Trophoblast cell (in vitro differentiated cells and primary cell): Measurements from ENCODE around the gene KRT9.

Experiments used
- DNase-seq, 2 donors: peaks; one replicate each; pipeline ENCODE4 v3.0.0-alpha.2; 2016
- H2AFZ ChIP-seq: 2 replicates; pipeline ENCODE4 v1.6.1; 2013; ENCODE audit warnings: low read length, moderate library complexity, mild to moderate bottlenecking; ENCODE audit not compliant: insufficient read depth, poor library complexity
- H2AK5ac ChIP-seq: 2 replicates; pipeline ENCODE4 v1.6.1; 2013; ENCODE audit warnings: mild to moderate bottlenecking, low read length
- H2BK120ac ChIP-seq: 2 replicates; pipeline ENCODE4 v1.6.1; 2013; ENCODE audit warnings: low read length, mild to moderate bottlenecking, moderate library complexity; ENCODE audit not compliant: insufficient read depth, poor library complexity
- H2BK12ac ChIP-seq: 2 replicates; pipeline ENCODE4 v1.6.1; 2013; ENCODE audit warnings: mild to moderate bottlenecking, low read length, moderate library complexity
- H2BK5ac ChIP-seq: 2 replicates; pipeline ENCODE4 v1.6.1; 2013; ENCODE audit warnings: low read length, low read depth, moderate library complexity, mild to moderate bottlenecking; ENCODE audit not compliant: poor library complexity
- H3K14ac ChIP-seq: 2 replicates; pipeline ENCODE4 v1.6.1; 2013; ENCODE audit warnings: mild to moderate bottlenecking, low read length
- H3K18ac ChIP-seq: 2 replicates; pipeline ENCODE4 v1.6.1; 2013; ENCODE audit warnings: mild to moderate bottlenecking, low read length
- H3K23ac ChIP-seq: 2 replicates; pipeline ENCODE4 v1.6.1; 2013; ENCODE audit warnings: low read length
- H3K27ac ChIP-seq: 2 replicates; pipeline ENCODE4 v1.5.1; 2013; ENCODE audit warnings: low read depth, mild to moderate bottlenecking, inconsistent platforms, low read length, moderate library complexity
- H3K27me3 ChIP-seq: 2 replicates; pipeline ENCODE4 v1.6.1; 2013; ENCODE audit warnings: inconsistent platforms, mild to moderate bottlenecking, low read length, moderate library complexity; ENCODE audit not compliant: insufficient read depth
- H3K36me3 ChIP-seq, 2 experiments: 1 replicate in 1 of 2; 2 replicates in 1 of 2; pipeline ENCODE4 v1.6.1; 2013; ENCODE audit warnings: low read length in 2 of 2, mild to moderate bottlenecking in 2 of 2, moderate library complexity in 1 of 2; ENCODE audit not compliant: insufficient read depth in 2 of 2, control insufficient read depth in 1 of 2
- H3K4ac ChIP-seq: 2 replicates; pipeline ENCODE4 v1.6.1; 2013; ENCODE audit warnings: low read depth, mild to moderate bottlenecking, low read length, moderate library complexity
- H3K4me1 ChIP-seq, 2 experiments: 1 replicate in 1 of 2; 2 replicates in 1 of 2; pipeline ENCODE4 v1.6.1; 2013; ENCODE audit warnings: low read length in 2 of 2, mild to moderate bottlenecking in 2 of 2, moderate library complexity in 1 of 2; ENCODE audit not compliant: insufficient read depth in 2 of 2, control insufficient read depth in 1 of 2
- H3K4me2 ChIP-seq: 2 replicates; pipeline ENCODE4 v1.6.1; 2013; ENCODE audit warnings: inconsistent platforms, mild to moderate bottlenecking, low read length, moderate library complexity
- H3K4me3 ChIP-seq: 2 replicates; pipeline ENCODE4 v1.5.1; 2013; ENCODE audit warnings: mild to moderate bottlenecking, low read depth, low read length, inconsistent platforms
- H3K79me1 ChIP-seq: one replicate; pipeline ENCODE4 v1.6.1; 2013; ENCODE audit warnings: low read length
- H3K79me2 ChIP-seq: 2 replicates; pipeline ENCODE4 v1.6.1; 2013; ENCODE audit warnings: low read length, mild to moderate bottlenecking; ENCODE audit not compliant: control insufficient read depth, insufficient read depth, poor library complexity
- H3K9ac ChIP-seq: 2 replicates; pipeline ENCODE4 v1.6.1; 2013; ENCODE audit warnings: mild to moderate bottlenecking, low read length
- H3K9me3 ChIP-seq: 2 replicates; pipeline ENCODE4 v1.6.1; 2013; ENCODE audit warnings: low read depth, mild to moderate bottlenecking, control low read depth, inconsistent platforms, low read length; ENCODE audit not compliant: insufficient read depth
- H4K12ac ChIP-seq: 2 replicates; pipeline ENCODE4 v1.6.1; 2013; ENCODE audit warnings: low read depth, mild to moderate bottlenecking, low read length, moderate library complexity
- H4K8ac ChIP-seq: 2 replicates; pipeline ENCODE4 v1.6.1; 2013; ENCODE audit warnings: low read depth, mild to moderate bottlenecking, low read length, moderate library complexity
- H4K91ac ChIP-seq: one replicate; pipeline ENCODE4 v1.6.1; 2013; ENCODE audit warnings: low read depth, mild to moderate bottlenecking, low read length, moderate library complexity
- WGBS: extraction: QIAGEN DNeasy Blood & Tissue Kit; methylation state at CpG from one replicate; pipeline ENCODE4 v1.1.7; 2013; ENCODE audit warnings: missing lambda C conversion rate; ENCODE audit not compliant: insufficient read length, insufficient coverage; ENCODE audit errors: extremely low coverage; 5-methylcytosine and 5-hydroxymethylcytosine counted together

KRT9 gene

GRCh38 chr17:41589301-41589700, 17.4 kb upstream of the KRT9 start:
- Histone ChIP-seq H3K27ac (no peak overlapping the region), H4K12ac (no peak overlapping the region), H3K9ac (no peak overlapping the region), H3K27me3 (no peaks in the 10 kb centered on the region), H2AFZ (no peak overlapping the region), H3K14ac (no peak overlapping the region), H3K4me1 (peaks cover 0 to 2% of the 10 kb centered on the region in 2 experiments), H2BK12ac (no peak overlapping the region), H3K4me2 (no peak overlapping the region), H3K18ac (no peak overlapping the region), H3K4ac (no peak overlapping the region), H3K36me3 (no peaks in the 10 kb centered on the region), H2BK5ac (no peak overlapping the region), H3K79me2 (no peaks in the 10 kb centered on the region), H4K91ac (no peak overlapping the region), H4K8ac (no peak overlapping the region), H3K23ac (no peak overlapping the region), H3K79me1 (no peaks in the 10 kb centered on the region), H2AK5ac (no peak overlapping the region), H2BK120ac (no peak overlapping the region), H3K4me3 (no peak overlapping the region), H3K9me3 (no peaks in the 10 kb centered on the region)
- no peak for DNase-seq
- no CpG with 5 or more reads among the region's 3 CpGs for WGBS

GRCh38 chr17:41588126-41588810, 16.4 kb upstream of the KRT9 start:
- Histone ChIP-seq H4K8ac (no peak overlapping the region), H3K23ac (no peak overlapping the region), H3K79me2 (no peaks in the 10 kb centered on the region), H4K12ac (no peak overlapping the region), H4K91ac (no peak overlapping the region), H3K14ac (no peak overlapping the region), H3K27me3 (no peaks in the 10 kb centered on the region), H3K18ac (no peak overlapping the region), H2BK12ac (no peak overlapping the region), H2BK5ac (no peak overlapping the region), H2BK120ac (no peak overlapping the region), H3K9ac (no peak overlapping the region), H2AFZ (no peak overlapping the region), H3K4me1 (no peaks in the 10 kb centered on the region), H3K4ac (no peak overlapping the region), H3K79me1 (no peaks in the 10 kb centered on the region), H3K9me3 (no peaks in the 10 kb centered on the region), H3K27ac (no peak overlapping the region), H3K36me3 (no peaks in the 10 kb centered on the region), H2AK5ac (no peak overlapping the region), H3K4me3 (no peak overlapping the region), H3K4me2 (no peak overlapping the region)
- WGBS: no CpG with 5 or more reads among the region's 8 CpGs
- no peak for DNase-seq

GRCh38 chr17:41586863-41587495, 15.1 kb upstream of the KRT9 start, which contains the start of gene KRT14:
TSS of gene KRT14 (minus strand) at chr17:41586895. CDS start at chr17:41586834, 61 bp downstream.
- WGBS: no CpG with 5 or more reads among the region's 15 CpGs
- Histone ChIP-seq H3K9ac (no peak within 1 kb of the TSS), H2AFZ (no peak within 1 kb of the TSS)

GRCh38 chr17:41585301-41586056, 13.6 kb upstream of the KRT9 start:
- H2BK12ac ChIP-seq: no peak overlapping the region
- no CpG with 5 or more reads among the region's 5 CpGs for WGBS
- H3K27ac ChIP-seq: no peak overlapping the region
- H3K23ac ChIP-seq: no peak overlapping the region
- H3K9ac ChIP-seq: no peak overlapping the region
- H2AK5ac ChIP-seq: no peak overlapping the region
- H3K4me2 ChIP-seq: no peak overlapping the region
- H3K9me3 ChIP-seq: no peaks in the 10 kb centered on the region
- H4K12ac ChIP-seq: no peak overlapping the region
- H4K91ac ChIP-seq: no peak overlapping the region
- DNase-seq: no peak
- no peak overlapping the region for H2AFZ ChIP-seq
- no peak overlapping the region for H3K18ac ChIP-seq
- no peaks in the 10 kb centered on the region for H3K79me1 ChIP-seq
- H3K4me3 ChIP-seq: no peak overlapping the region
- H3K14ac ChIP-seq: no peak overlapping the region
- no peak overlapping the region for H3K4ac ChIP-seq
- H2BK5ac ChIP-seq: no peak overlapping the region
- H3K36me3 ChIP-seq: no peaks in the 10 kb centered on the region
- no peaks in the 10 kb centered on the region for H3K27me3 ChIP-seq
- no peaks in the 10 kb centered on the region for H3K79me2 ChIP-seq
- peaks cover 0 to 4% of the 10 kb centered on the region in 2 experiments for H3K4me1 ChIP-seq
- no peak overlapping the region for H4K8ac ChIP-seq
- H2BK120ac ChIP-seq: no peak overlapping the region

More at GRCh38 chr17:41586863-41587495, 15.1 kb upstream of the KRT9 start, which contains the start of gene KRT14:
- no peak within 1 kb of the TSS for H3K18ac ChIP-seq
- no peak within 1 kb of the TSS for H3K27ac ChIP-seq
- H3K4me2 ChIP-seq: no peak within 1 kb of the TSS
- H3K14ac ChIP-seq: no peak within 1 kb of the TSS
- H3K27me3 ChIP-seq: no peaks in the 10 kb centered on the region
- H3K4me1 ChIP-seq: peaks cover 0 to 4% of the 10 kb centered on the region in 2 experiments
- no peak within 1 kb of the TSS for H2BK5ac ChIP-seq
- no peak within 1 kb of the TSS for H3K23ac ChIP-seq
- peak; percentile 78 to 81 for DNase-seq
- H2AK5ac ChIP-seq: no peak within 1 kb of the TSS
- H4K8ac ChIP-seq: no peak within 1 kb of the TSS
- no peak within 1 kb of the TSS for H4K91ac ChIP-seq
- no peak within 1 kb of the TSS for H4K12ac ChIP-seq
- H2BK120ac ChIP-seq: no peak within 1 kb of the TSS
- no peaks in the 10 kb centered on the region for H3K36me3 ChIP-seq
- no peak within 1 kb of the TSS for H2BK12ac ChIP-seq
- no peak within 1 kb of the TSS for H3K4ac ChIP-seq
- no peak within 1 kb of the TSS for H3K4me3 ChIP-seq
- H3K79me1 ChIP-seq: no peaks in the 10 kb centered on the region
- H3K79me2 ChIP-seq: no peaks in the 10 kb centered on the region
- no peaks in the 10 kb centered on the region for H3K9me3 ChIP-seq
